ENCODE results near the gene SLC9A9.

GRCh38 chr3:143414571-143415253 lies 433.6 kb downstream of the SLC9A9 start:
- TF ChIP-seq ZFP30 (CRISPR knock-in tag; IDR thresholded peaks at IDR 0.05) (no peak), PATZ1 (CRISPR knock-in tag; IDR thresholded peaks at IDR 0.05; ENCODE audit: borderline replicate concordance) (no peak), ARNTL (CRISPR knock-in tag; IDR thresholded peaks at IDR 0.05; ENCODE audit: borderline replicate concordance, low read depth) (no peak), BACH2 (CRISPR knock-in tag; IDR thresholded peaks at IDR 0.05; ENCODE audit: borderline replicate concordance) (no peak), CREB5 (CRISPR knock-in tag; IDR thresholded peaks at IDR 0.05; ENCODE audit: low read depth) (no peak)
